Activated naive CD4-positive, alpha-beta T cell (primary cell): ENCODE results near the gene SLC25A19.

Source experiments
- DNase-seq, 4 experiments: peaks; one replicate each; lab custom pipeline; 2025; lab: John Stamatoyannopoulos, UW

The SLC25A19 gene

DNA sequence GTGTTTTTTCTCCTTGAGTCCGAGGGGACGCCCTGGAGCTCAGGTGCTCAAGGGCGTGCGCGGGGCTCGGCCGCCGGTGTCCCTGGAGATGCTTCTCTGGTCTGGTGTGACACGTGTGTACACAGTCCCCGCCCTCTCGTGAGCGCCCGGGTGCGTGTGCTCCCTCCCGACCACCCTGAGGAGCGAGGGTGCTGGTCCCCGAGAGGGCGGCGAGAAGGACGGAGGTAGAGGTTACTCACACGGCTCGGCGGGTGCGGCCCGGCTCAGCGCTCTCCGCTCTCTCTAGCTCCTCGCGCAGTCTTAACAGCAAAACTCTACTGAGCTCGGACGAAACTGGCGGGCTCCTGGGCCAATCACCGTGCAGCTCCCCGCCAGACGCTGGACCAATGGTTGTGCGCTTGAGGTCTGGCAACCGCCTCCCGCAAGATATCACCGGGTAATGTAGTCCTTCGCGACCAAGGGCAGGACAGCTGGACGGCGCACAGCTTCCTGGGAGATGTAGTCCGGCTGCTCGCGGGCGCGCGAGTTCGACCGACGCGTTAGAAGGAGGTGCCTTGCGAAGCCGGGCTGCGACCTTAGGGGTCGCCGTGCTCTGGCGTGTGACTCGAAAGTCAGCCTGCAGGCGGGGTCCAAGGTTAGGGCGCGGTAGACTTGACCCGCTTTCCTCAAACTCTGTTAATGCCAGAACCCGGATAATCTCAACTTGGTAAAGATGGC, at the start of gene SLC25A19:
Gene SLC25A19, minus strand, starts transcription at position 319 of the 717 bp plus-strand sequence. CDS start 2,669 bp downstream, outside the sequence.
- DNase-seq, result peak; percentile 87 to 93 (median 90)

DNA sequence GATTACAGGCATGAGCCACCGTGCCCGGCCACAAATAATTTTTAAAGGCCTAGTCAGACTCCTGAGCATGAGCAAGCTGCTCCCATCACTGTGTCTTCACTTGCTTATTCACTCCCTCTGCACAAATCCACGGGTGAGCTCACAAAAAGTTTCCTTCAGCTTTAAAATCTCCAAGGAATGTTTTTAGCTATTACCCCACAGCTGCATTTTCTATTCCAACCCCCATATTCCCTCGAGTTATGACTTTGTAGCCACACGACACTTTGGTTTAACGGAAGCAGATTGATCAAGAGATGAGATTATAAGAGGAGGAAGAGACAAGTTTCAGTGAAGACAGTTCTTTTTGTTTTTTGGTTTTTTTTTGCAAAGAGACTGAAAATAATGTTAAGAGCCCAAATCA, 49.1 kb upstream of the SLC25A19 start:
- no peak for DNase-seq

DNA sequence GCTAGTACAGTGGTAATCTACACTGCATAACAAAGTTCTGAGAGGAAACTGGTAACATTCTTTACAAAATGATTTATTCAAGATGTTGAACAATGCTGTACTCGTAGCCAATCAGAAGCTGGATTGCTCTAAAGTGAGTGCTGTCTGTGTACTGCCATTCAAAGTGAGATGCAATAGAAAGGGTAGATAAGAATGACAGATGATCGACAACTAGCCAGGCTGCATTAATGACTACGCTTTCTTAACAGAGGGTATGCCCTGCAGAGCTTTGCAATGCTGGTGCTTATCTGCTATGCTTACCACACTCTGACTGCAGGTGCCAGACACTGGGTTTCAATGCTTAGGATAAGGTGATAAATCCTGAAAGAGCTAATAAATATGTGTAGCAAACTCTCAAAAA, 46.1 kb upstream of the SLC25A19 start:
- no peak for DNase-seq

DNA sequence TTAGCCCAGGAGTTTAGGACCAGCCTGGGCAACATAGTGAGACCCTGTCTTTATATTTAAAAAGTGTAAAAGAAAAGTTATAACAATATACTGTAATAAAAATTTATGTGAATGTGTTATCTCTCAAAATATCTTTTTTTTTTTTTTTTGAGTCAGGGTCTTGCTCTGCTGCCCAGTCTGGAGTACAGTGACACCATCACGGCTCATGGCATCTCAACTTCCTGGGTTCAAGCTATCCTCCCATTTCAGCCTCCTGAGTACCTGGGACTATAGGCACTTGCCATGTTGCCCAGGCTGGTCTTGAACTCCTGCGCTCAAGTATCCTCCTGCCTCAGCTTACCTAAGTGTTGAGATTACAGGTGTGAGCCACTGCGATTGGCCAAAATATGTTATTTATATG, 45.5 kb upstream of the SLC25A19 start:
- no peak for DNase-seq

DNA sequence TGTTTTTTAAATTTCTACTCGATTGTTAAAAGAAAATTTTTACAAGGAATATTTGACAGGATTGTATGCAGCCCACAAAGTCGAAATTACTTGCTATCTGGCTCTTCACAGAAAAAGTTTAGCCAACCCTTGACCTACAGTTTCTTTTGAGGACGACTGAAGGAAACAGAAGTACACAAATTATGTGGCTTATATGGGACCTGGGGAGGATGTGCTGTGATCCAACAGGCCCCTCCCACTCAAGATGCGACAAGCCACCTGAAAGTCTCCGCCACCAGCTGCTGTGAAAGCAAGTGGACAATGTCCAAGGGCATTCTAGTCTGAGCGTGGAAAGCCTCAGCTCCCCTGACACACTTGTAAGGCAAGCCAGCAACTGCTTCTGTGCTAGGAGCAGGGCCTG, 42.4 kb upstream of the SLC25A19 start:
- DNase-seq, result no peak

DNA sequence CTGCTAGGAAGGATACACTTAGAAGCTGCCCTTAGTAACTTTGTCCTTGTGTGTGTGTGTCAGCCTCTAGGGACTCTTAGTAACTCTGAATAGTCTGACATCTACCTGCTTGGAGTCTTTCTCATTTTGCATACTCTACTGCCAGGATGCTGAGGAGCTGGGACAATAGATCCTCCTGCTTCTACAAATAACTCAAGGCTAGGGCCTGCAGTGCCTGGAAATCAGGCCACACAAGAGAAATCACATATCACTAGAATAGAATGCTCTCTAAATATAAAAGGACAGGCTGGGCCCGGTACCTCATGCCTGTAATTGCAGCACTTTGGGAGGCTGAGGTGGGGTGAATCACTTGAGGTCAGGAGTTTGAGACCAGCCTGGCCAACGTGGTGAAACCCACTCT, 38.5 kb upstream of the SLC25A19 start:
- no peak for DNase-seq

DNA sequence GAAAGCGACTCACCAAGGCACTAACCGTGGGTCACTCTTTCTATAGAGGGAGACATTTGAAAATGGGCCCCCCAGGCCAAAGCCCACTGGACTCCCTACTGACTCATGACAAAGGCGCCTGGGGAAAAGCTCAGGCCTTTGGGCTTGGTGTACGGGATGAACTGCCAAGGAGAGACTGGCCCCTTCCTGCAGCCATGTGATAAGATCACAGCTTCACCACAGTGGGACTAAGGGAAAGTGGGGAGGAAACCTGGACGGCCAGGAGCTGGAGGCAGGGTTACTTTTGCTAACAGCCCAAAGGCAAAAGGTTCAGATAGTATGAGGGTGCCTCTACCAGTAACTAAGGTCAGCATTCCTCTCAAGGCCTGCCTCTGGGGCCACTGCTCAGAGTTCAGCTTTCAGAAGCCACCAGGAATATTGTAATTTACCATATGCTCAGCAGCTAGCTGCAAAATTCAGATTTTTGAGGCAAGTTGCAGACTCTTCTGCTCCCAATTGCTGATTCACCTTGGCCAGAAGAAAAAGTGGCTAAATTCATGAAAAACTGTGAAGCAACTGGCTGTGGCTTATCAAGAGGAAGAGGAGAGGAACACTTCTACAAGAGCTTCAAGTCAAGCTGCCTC, 37.1 kb upstream of the SLC25A19 start:
- DNase-seq, result no peak

DNA sequence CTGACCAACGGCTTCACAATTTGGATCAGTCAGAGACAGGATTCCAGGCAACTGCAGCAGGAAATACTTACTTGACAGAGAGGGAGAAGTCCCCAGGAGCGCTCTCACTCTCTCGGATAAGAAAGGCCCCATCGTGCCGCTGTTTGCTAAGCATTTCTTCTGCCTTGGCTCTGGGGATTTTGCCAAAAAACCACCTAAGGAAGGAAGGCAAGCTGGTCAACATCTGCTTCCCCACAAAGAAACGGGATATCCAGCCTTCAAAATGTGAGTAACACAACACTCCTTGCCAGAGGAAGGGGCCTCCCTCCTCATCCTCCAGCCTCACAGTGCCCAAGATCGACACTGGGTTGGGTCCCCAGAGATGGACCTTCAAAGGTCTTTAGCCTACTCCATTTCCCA, 36.6 kb upstream of the SLC25A19 start:
- DNase-seq, result no peak

DNA sequence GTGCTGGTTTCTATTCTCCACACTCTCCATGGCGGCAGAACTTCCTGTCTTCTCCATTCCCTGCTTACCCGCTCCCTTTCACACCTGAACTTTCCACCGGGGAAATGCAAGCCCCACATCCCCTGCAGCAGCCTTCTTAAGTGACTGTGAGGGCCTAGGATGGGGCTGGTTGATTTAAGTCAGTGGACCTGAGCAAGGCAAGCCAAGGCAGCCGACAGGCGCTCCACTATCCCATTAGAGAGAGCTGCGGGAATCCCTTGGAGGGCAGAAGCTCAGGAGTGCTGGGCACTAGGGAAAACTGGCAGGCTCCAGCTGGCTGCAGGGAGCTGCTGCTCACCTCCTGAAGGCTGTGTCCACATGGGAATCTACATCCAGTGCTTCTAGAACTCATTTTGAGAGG, 36.1 kb upstream of the SLC25A19 start:
- no peak for DNase-seq

DNA sequence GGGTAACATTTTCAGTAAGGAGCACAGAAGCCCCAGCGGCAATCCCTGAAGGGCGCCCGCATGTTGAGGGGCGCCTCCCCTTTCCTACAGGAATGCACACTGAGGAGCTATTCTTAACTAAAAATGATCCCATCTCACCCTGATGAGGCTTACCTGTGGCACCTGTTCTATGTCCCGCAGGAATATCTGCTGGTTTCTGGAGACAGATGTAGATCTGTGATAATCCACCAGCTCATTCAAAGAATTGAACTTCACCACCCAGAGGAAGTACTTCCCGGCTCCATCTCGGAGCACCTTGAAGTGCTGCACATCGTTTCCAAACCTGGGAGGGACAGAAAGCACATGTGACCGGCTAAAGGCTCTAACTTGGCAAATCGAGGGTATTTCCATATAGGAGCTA, 32.3 kb upstream of the SLC25A19 start:
- DNase-seq, result no peak

DNA sequence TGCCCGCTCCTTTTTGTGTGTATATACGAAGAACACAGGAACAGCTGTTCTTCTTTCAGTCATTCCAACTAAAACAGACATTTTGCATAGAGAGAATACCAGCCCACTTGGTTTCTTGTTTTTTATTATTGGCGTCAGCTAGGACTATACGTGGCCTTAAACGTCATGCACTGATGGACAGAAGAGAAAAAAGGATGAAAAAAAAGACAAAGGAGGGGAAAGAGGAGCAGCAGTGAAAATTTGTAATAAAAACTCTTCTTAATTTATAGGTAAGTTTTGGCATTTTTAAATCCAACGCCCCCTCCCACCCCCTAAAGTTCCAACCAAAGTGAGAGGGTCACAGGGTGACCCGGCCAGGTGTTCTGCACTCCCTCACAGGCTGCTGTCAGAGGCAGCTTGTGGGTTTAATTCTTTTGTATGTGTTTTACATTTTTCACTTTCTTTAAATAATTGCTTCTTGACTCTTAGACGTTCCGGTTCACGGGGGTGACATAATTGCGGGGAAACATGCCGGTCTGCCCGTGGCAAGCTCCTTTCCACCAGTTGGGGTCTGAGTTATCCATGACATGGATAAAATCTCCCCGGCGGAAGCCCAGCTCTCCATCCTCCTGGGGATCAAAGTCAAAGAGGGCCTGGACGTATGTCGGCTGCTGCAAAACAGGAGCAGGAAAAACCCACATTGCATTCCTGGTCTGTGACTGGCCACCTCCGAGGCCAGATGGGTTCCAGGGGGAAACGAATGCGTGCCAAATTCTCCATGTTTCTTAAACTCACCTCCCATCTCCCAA, 30.9 kb upstream of the SLC25A19 start:
- DNase-seq, result no peak

DNA sequence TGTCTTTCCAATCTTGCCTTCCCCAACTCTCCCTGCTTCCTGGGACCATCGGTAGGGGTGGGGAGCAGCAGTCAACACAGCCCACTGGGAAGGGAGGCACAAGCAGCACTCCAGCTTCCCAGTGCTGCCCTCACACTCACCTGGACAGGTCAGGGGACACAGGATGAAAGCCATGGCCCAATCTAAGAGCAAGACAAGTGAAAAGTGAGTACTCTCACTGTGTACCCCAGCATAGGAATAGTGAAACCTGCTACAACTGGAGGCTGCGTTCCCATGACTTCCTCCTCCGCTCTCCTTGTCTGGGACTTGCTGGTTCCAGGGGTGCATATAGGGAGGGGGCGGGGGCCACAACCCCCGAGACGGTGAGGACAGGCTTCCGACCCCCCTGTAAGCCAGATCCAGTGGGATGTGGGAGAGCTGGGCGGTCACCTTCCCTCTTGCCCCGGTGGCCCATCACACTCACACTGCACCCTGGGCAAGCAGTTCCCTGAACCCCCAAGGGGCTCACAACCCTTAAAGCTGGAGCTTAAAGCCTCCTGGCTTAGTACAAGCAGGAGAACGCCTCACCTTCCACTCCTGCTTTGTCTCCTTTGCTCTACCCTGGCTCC, 29.5 kb upstream of the SLC25A19 start:
- DNase-seq, result no peak

DNA sequence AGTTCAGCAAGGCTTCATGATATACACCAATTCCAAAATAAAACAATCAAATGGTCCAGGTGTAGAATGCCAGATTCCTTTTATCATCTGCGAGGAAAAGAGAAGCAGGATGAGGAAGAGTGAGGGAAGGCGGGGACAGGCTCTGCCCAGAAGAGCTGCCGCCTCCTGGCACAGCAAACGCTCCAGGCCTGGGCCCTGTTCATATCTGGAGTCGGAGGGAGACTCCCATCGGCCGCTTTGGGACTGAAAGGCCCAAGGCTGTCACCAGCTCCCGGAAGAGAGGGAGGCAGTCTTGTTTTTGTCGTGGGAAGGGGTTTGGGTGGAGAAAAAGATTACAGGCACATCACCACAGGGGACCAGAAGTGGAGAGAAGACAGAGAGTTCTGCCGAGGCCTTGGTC, 29.0 kb upstream of the SLC25A19 start:
- DNase-seq, result no peak

DNA sequence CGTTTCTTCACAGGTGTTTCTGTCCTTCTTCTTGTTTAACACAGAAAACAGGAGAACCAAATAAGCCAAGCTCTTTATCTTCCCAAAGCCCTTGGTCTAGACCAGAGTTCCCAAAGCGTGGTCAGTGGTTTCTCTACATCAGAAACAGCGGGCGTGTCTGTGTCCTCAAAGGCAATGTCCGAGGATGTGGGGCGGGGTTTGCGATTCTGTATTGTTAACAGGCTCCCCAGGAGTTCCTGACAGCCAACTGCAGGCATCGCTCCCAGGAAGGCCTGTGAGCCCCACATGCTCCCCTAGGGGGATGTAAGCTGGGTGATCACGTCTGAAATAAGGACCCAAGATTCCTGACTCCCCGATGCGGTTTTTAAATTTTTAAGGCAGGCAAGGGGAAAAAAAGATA, 28.4 kb upstream of the SLC25A19 start:
- no peak for DNase-seq

DNA sequence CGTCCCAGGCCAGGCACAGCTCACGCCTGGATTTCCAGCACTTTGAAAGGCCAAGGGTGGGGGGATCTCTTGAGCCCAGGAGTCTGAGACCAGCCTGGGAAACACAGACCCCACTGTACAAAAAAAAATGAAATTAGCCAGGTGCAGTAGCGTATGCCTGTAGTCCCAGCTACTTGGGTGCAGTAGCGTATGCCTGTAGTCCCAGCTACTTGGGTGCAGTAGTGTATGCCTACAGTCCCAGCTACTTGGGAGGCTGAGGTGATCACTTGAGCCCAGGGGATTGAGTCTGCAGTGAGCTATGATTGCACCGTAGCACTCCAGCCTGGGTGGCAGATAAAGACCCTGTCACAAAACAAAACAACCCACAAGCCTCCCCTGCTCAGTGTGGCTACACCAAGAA, 27.0 kb upstream of the SLC25A19 start:
- no peak for DNase-seq

DNA sequence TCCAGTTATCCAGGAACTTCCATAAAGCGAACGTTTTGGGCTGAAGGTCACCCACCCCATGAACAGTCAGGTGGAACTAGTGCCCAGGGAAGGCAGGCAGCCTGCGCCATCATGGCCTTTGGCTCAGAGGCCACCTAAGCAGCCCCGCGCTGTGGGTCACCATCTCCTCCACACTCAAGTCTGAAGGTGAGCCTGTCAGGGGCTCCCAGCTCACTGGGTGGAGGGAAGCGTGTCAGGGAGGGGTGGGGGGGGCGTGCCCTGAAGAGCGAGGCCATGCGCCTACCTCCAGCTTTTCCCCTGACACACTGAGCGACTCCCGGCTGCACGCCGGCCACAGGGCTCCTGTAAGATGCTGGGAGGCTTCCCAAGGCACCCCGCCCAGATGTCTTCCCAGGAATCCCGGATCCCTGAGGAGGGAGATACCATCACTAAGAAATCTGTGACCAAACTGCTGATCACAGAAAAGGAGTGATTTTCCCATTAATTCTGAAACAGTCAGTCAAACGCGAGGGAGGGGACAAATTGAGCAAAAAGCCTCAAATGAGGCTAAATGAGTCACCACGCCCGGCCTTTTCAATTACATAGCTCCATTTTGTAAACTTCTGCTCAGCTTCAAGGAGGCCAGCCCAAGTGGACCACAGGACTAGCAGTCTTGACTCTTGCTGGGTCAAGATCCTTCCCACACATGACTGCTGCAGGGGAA, 26.5 kb upstream of the SLC25A19 start:
- DNase-seq, result no peak

DNA sequence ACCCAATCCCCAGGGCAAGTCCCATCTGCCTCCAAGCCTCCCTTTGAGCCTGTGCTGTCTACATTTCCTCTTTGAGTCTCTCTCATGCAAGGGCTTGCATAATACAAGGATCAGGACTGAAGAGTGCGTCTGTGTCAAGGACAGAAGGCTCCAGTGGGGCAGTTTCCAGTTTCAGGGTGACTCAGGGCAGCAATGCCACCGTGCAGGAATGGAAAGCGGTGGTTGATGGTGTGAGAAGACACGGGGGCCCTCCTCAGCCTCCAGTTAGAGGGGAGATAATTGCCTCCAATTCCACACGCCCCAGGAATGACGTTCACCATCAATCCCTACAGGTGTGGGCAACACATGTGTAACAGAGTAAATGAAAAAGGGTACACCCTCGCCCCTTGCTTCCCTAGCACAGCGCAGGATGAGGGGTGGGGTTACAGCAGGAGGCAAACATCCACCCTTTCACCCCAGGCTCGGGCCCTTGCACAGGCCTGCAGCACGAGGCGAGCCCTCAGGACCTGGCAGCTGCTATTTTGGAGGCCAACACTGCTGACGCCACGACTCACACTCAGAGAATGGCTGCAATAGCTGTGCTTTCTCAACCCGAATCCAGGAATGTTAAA, 24.8 kb upstream of the SLC25A19 start:
- DNase-seq, result no peak

DNA sequence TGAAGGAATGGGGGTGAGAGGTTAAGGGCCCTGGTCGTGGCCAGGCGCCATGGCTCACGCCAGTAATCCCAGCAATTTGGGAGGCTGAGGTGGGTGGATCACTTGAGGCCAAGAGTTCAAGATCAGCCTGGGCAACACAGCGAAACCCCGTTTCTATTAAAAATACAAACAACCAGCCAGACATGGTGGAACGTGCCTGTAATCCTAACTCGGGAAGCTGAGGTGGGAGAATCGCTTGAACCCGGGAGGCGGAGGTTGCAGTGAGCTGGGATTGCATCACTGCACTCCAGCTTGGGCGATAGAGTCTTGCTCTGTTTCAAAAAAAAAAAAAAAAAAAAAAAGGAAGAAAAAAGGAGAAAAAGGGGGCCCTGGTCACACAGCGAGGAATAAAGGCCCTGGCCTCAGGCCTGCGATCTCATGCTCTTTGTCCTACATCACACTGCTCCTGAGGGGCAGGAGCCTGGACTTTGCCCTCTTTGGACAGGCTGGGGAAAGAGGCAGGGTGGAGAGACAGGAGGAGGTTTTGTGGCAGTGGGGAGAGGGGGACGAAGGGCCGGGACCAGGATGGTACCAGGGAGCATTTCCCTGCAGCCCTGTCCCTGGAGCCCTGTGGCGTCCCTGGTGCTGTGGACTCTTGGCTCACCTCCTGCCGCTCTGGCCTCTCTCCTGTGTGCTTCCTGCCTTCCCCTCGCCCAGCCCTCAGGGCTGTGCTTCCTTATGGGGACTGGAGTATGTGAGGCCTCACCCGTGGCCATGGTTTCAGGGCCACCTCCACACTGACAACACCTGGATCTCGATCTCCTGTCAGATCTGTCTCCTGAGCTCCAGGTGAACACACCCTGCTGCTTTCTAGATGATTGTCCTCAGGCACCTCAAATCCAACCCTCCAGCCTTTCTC, 19.7 kb upstream of the SLC25A19 start:
- no peak for DNase-seq

DNA sequence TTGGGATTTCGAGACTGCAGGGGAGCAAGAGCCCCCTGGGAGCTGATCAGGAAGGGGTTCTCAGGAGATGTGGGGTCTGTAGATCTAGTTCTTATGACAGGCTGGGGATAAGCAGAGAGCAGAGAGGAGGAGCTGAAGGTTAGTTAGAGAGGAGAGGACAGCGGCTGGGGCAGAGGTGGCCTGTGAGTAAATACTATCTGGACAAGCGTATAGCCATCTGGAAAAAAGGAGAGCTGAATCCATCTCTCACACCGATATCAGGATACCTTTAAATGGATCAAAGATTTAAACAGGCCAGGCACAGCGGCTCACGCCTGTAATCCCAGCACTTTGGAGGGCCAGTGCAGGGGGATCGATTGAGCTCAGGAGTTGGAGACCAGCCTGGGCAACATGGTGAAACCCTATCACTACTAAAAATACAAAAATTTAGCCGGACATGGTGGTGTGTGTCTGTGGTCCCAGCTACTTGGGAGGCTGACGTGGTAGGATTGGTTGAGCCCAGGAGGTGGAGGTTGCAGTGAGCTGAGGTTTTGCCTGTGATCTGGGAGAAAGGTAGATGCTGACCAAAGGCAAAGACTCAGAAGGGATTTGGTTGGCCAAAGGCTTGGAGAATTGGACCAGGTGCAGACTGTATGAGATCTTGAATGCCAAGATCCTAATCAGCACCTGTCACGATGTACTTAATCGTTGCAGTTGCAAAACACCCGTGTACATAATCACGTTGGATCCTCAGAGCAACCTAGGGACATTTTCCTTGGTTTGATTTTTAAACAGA, 18.9 kb upstream of the SLC25A19 start:
- no peak for DNase-seq
